WERI-Rb-1 (cell line): ENCODE measurements around the gene OMA1.
A peak's percentile ranks its signal among the peaks of the same experiment; 100 is the strongest.

Experiments used
- DNase-seq: peaks from one replicate; pipeline ENCODE4 v3.0.0-alpha.2; 2020
- H3K27ac ChIP-seq: fragments of 250-450 bp; sonication (Bioruptor Pico); 2 replicates; pipeline ENCODE4 v1.5.1; 2020; ENCODE audit warnings: mild to moderate bottlenecking, moderate library complexity
- H3K27me3 ChIP-seq: fragments of 250-450 bp; sonication (Bioruptor Pico); 2 replicates; pipeline ENCODE4 v1.5.1; 2021; ENCODE audit warnings: mild to moderate bottlenecking, low read depth, moderate library complexity; ENCODE audit not compliant: insufficient read depth, severe bottlenecking
- H3K36me3 ChIP-seq: fragments of 250-450 bp; sonication (Bioruptor Pico); 2 replicates; pipeline ENCODE4 v1.5.1; 2020; ENCODE audit warnings: mild to moderate bottlenecking, moderate library complexity
- H3K4me3 ChIP-seq: 2 replicates; pipeline ENCODE4 v1.5.1; 2011; ENCODE audit warnings: low read depth, mild to moderate bottlenecking, control low read depth, low read length
- H3K9me3 ChIP-seq: fragments of 250-450 bp; sonication (Bioruptor Pico); 2 replicates; pipeline ENCODE4 v1.5.1; 2021; ENCODE audit warnings: mild to moderate bottlenecking, moderate library complexity; ENCODE audit not compliant: severe bottlenecking
- TF ChIP-seq, protein P1 (sequence below): IDR thresholded peaks from 2 replicates; pipeline ENCODE4 v1.5.1; 2011; ENCODE audit warnings: low read depth, mild to moderate bottlenecking, control low read depth, inconsistent platforms, low read length

Gene OMA1

DNA sequence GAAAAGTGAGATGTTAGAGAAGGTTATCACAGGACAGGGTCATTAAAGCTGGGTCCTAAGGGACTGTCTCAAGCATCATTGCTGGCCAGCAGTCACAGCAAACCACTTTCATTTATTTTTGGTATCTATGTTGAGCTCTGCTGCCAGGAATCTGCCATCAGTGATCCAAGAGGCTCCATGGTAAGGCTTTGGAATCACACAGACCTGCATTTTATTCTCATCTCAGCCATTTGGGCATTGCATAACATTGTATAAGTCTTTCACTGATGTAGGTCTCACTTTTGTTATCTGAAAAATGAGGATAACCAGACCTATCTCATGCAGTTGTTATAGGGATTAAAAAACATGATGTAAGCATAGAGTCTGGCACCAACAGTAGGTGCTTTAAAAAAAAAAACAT lies 77.5 kb downstream of the OMA1 start:
- Histone ChIP-seq H3K36me3 (no peaks in the 10 kb centered on the region), H3K27ac (no peak overlapping the region), H3K9me3 (no peaks in the 10 kb centered on the region), H3K27me3 (no peaks in the 10 kb centered on the region), H3K4me3 (no peak overlapping the region)
- TF ChIP-seq, protein P1, sequence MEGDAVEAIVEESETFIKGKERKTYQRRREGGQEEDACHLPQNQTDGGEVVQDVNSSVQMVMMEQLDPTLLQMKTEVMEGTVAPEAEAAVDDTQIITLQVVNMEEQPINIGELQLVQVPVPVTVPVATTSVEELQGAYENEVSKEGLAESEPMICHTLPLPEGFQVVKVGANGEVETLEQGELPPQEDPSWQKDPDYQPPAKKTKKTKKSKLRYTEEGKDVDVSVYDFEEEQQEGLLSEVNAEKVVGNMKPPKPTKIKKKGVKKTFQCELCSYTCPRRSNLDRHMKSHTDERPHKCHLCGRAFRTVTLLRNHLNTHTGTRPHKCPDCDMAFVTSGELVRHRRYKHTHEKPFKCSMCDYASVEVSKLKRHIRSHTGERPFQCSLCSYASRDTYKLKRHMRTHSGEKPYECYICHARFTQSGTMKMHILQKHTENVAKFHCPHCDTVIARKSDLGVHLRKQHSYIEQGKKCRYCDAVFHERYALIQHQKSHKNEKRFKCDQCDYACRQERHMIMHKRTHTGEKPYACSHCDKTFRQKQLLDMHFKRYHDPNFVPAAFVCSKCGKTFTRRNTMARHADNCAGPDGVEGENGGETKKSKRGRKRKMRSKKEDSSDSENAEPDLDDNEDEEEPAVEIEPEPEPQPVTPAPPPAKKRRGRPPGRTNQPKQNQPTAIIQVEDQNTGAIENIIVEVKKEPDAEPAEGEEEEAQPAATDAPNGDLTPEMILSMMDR: no peak
- no peak for DNase-seq

DNA sequence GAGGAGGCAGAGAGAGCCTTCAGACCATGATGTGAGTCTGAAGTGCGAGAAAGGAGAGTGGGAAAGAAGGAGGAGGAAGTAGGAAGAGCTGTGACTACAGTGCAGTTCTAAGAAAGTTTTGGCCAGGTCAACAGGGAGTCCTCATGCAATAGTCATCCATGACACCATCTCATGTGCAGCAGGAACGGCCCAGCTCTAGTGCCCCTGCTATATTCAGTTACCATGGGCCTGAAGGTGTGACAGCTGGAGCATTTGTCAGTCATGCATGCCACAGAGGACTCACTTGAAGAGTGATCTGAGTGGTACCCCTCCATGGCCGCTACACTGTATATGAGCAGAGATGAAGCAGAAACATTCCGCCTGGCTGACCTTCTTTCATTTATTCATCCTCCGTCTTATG lies 77.9 kb downstream of the OMA1 start:
- TF ChIP-seq, protein P1: no peak
- H3K9me3 ChIP-seq: no peaks in the 10 kb centered on the region
- no peak overlapping the region for H3K27ac ChIP-seq
- no peak overlapping the region for H3K4me3 ChIP-seq
- DNase-seq: no peak
- H3K36me3 ChIP-seq: no peaks in the 10 kb centered on the region
- H3K27me3 ChIP-seq: no peaks in the 10 kb centered on the region

DNA sequence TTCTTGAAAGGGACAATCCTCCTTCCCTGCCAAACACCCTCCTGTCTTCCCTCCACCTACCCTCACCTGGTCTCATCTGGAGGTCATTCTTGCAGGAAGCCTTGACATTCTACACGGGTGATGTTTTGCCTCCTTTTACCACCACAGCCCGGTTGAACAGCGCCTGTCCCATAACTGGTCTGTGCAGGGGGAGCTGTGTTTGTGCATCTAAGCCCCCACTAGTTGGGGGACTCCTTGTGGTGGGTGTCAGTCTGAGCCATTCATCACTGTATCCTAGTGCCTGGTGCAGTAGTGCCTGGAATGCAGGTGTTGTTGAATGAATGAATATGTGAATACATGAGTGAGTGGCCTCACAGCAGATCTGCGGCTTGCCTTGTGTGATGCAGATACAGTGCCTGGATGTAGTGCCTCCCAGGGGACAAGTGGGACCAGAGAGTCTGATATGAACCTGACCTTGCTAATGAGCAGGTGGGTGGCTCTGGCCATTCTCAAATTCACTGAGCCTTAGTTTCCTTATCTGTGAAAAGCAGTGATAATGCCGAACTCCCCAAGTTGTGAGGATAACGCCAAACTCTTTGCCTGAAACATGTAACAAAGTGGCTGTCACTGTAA lies 79.8 kb downstream of the OMA1 start:
- no peak for DNase-seq
- Histone ChIP-seq H3K4me3 (no peak overlapping the region), H3K36me3 (no peaks in the 10 kb centered on the region), H3K27ac (no peak overlapping the region), H3K27me3 (no peaks in the 10 kb centered on the region), H3K9me3 (no peaks in the 10 kb centered on the region)
- TF ChIP-seq, protein P1: no peak

DNA sequence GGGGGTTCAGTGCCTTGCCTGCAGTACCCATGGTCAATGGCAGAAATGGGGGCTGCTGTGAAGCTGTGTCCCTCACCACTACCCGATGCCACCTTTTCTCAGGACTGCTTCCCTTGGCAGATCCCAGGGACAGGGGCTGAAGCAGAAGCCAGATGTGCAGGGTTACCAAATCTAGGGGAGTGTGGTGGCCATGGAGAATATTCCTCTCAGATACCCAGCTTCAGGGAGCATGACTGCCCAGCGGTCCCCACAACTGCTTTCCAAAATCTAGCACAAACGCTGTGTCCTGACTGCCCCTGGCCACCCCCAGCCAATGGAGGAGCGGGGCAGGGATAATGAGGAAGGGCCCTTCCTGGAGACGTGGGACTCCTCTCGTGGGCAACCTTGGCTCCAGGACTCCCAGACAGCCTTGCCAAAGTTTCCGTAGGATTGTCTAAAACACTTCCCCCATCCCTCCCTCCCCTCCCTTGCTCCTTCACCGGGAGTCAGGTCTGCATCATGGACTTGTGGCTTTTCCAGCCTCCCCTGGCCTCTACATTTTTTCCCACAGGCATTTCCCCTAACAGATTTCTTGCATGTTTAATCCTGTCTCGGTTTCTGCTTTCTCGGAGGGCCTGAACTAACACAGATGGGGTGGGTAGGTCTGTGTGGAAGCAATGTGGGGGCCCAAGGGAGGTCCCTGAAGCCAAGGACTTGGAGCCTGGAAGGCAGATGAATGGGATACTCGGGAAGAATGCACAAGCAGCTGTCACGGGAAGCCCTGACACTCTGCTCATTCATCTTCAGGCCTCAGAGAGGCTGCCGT lies 80.5 kb downstream of the OMA1 start:
- Histone ChIP-seq H3K27me3 (no peaks in the 10 kb centered on the region), H3K27ac (no peak overlapping the region), H3K9me3 (no peaks in the 10 kb centered on the region), H3K4me3 (no peak overlapping the region), H3K36me3 (no peaks in the 10 kb centered on the region)
- TF ChIP-seq, protein P1: no peak
- DNase-seq: peak; percentile 14

DNA sequence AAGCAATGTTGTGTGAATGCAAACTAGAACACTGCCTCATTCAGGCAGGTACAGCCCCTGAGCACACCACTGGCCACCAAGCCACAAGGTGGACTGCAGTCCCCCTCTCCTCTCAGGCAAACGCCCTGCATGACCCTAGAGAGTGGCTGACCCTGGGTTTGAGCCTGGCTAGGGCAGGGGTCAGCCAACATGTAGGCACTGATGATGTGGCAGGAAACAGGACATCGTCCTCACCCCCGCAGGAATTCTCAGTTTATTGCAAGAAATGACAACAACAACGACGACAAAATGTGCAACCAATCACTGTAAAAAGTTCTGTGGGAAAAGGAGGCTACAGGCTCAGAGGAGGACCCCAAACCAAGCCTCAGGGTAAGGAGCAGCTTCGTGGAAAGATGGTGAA lies 81.3 kb downstream of the OMA1 start:
- TF ChIP-seq, protein P1: no peak
- no peaks in the 10 kb centered on the region for H3K9me3 ChIP-seq
- no peak overlapping the region for H3K27ac ChIP-seq
- DNase-seq: no peak
- no peaks in the 10 kb centered on the region for H3K27me3 ChIP-seq
- no peak overlapping the region for H3K4me3 ChIP-seq
- no peaks in the 10 kb centered on the region for H3K36me3 ChIP-seq
